HS-5 (cell line): Measurements from ENCODE around the gene MPV17L2.
"Not testable (repeated sequence)": the region's sequence is repeated elsewhere in the genome, so short reads cannot be mapped to it uniquely, and the experiment has no call there.

ENCODE experiments used
- DNase-seq: peaks from one replicate; pipeline ENCODE4 v3.0.0-alpha.2; 2012; ENCODE audit warnings: low read depth

Gene MPV17L2

GRCh38 chr19:18193388-18194180 is 566 bp downstream of the MPV17L2 start:
- no peak for DNase-seq

DNA sequence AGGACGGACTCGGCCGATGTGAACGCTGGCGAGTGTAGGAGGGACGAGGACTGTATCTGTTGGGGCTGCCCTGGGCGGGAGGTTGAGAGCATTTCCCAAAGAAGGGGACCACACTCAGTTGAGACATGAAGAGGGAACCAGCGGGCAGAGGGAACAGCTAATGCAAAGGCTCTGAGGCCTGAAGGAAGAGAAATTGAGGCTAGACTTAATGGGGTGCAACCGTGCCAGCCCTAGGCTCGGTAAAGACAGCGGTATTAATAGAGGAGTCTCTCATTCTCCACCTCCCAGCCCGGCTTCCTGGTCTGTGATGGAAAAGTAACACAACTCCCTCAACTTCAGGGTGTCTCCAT is 1.1 kb downstream of the MPV17L2 start:
- DNase-seq: no peak

- no peak for DNase-seq
Observed at GRCh38 chr19:18194554-18195238, 1.7 kb downstream of the MPV17L2 start.

DNA sequence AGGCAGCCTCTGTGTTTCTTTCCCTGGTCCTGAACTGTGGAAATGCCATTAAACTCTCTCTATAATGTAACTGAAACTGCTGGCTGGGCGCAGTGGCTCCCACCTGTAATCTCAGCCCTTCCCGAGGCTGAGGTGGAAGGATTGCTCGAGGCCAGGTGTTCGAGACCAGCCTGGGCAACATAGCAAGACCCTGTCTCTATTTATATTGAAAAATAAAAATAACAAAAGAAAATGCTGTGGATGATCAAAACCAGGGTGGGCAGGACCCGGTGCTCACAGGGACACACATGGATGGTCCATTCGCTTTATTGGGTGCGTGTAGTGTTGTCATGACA is 3.5 kb downstream of the MPV17L2 start:
- DNase-seq: no peak

GRCh38 chr19:18197306-18197705 is 4.3 kb downstream of the MPV17L2 start:
- DNase-seq: no peak

GRCh38 chr19:18197941-18198340 is 4.9 kb downstream of the MPV17L2 start:
- DNase-seq: no peak

DNA sequence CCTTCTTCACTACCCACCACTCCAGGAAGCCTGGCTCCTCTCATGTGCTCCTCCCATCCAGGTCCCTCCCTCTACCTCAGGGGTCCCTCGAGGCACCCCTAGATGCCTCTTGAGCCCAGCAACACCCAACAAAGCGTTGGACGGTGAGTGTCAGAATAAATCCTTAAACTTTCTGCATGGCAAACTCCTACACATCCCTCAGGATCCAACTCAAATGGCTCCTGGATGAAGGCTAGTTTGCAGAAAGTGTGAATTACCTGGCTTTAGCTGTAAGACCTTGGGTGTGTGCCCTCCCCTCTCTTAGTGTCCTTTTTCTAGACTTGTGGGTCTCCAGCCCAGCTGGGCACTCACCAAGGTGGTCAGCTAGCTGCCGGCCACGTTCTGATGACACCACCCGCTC is 5.4 kb downstream of the MPV17L2 start:
- DNase-seq: no peak

GRCh38 chr19:18202397-18202777 is 9.4 kb downstream of the MPV17L2 start:
- no peak for DNase-seq

DNA sequence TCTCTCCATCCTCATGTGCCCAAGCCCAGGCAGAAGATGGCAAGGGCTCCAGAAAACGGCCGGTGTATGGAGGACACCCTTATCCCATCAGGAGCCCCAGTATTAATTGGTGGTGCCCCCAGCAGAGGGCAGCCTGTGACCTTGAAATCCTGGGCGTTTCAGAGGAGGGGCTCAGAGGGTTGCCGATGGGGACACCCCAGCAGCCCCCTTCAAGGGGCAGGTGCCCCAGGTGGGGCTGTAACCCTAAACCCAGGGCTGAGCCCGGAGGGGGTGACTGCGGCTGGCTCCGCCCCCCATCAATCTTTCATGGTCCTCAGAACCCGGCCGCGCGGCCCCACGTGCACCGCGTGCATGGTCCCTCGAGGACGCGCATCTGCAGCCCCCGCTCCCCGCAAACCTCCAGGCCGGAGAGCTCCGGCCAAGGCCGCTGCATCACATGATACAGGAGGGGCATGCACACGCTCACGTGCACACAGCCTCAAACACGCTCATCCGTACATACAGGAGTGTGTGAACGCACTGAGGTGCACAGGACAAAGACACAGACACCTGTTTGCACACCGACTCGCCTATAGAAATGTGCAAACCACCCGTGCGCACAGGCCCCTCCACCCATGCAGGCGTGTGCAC is 9.9 kb downstream of the MPV17L2 start:
- no peak for DNase-seq

DNA sequence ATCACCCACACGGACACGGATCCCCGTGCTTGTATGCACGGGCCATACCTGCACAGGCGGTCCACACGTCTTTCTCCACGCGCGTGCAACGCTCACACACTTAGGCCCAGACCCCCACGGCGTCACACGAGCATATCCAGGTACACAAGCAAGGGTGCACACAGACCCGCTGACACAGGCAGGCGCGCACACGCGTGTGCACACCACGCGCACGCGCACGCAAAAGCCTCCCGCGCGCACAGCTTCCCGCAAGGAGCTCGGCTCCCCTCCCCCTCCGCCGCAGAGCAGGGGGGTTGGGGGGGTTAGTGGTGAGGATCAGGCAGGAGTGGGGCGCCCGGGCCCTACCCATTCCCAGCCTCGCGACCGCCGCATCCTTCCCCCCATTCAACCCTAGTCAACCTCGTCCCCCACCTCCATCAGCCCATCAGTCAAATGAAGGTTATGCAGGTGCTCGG is 10.4 kb downstream of the MPV17L2 start:
- no peak for DNase-seq

GRCh38 chr19:18203863-18204393 is 10.9 kb downstream of the MPV17L2 start, which contains the start of gene RAB3A:
TSS of gene RAB3A (minus strand) at chr19:18204042. CDS start at chr19:18202740, 1,302 bp downstream.
- peak; percentile 98 for DNase-seq

- no peak for DNase-seq
Observed at GRCh38 chr19:18204394-18205199, 11.6 kb downstream of the MPV17L2 start.

- no peak for DNase-seq
Observed at GRCh38 chr19:18205200-18205892, 12.3 kb downstream of the MPV17L2 start.

DNA sequence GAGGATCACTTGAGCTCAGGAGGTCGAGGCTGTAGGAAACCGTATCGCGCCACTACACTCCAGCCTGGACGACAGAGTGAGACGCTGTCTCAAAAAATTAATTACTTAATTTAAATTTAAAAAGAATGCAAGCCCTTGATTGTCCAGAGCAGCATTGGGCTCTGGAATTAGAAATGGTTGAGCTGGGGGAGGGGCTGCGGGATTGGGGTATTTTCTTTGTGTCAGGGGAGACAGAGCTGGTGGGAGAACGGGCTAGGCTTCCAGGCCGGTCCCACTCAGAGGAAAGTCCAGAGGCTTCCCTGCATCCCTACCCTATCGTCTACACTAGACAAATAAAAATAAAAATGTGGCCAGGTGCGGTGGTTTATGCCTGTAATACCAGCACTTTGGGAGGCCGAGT is 13.0 kb downstream of the MPV17L2 start:
- no peak for DNase-seq

DNA sequence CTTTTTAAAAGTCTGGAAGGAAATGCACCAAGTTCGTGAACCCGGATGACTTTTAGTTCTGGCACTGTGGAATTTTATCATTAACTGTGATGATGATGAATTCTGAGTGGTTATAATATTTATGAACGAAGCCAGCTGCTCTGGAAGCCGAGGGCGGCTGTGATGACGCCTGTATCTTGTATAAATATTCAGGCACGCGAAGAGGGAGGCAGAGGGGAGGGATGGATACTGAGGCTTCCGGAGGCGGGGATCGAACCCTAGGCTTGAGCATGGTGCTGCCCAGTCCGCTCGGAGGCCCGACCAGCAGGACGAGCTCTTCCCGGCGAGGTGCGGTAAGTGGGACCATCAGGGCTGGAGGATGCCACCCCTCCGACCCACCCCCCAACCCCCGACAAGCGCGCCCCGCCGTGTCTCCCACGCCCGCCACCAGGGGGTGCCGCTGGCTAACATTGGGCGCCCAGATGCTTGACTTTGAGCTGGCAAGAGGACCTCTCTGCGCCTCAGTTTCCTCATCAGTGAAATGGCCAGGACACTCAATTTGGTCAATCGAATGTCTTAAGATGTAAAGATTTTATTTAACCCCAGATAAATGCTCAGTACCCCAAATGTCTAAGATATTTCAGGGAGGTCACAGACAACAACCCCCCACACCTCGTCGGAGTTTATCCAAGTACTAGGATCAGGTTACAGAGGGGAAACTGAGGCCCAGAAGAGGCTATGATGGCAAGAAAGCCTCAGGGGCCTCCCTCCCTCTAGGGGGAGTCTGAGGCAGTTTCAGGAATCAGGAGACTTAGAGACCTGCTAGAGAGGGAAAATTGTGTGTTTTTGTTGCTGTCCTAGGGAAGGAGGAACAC is 15.3 kb downstream of the MPV17L2 start:
- DNase-seq: peak; percentile 34

- DNase-seq: not testable (repeated sequence)
Observed at GRCh38 chr19:18209912-18210311, 16.9 kb downstream of the MPV17L2 start.

DNA sequence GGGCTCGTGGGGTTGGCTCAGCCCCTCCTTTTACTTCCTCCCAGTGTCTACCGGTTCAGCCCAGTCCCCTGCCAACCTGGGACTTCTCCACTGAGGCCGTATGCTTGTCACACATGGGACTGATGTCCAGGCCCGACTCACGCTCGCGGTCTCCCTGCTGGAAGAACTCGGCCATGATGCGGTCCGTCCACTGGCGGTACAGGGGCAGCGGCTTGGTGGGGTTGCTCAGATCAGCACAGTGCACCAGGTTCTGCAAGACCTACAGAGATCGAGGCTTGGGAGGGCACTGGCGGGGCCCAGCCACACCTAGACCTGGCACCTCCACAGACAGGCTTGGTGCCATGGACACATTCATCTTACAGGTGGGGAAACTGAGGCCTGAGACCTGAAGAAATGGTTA is 18.7 kb downstream of the MPV17L2 start:
- DNase-seq: no peak

GRCh38 chr19:18214779-18215433 is 21.9 kb downstream of the MPV17L2 start:
- DNase-seq: no peak

DNA sequence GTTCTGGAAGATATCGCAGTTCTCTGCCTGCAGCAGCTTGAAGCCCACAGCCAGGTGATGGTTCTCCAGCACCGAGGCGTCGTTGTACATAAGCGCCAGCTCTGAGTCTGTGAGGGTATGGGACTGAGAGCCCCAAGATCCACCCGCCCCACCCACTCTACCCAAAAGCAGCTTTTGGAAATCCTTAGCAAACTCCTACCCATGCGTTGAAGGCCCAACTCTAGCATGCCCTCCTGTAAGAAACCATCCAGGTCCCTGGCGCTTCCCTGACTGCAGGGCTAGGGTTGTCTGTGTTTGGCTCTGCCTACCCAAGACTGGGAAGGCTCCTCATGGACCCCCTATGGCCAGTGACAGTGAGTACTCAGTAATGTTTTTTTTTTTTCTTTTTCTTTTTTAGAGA is 23.8 kb downstream of the MPV17L2 start:
- no peak for DNase-seq

- no peak for DNase-seq
Observed at GRCh38 chr19:18218159-18218558, 25.1 kb downstream of the MPV17L2 start.
